Endothelial cell of umbilical vein (primary cell): ENCODE results near the gene HUWE1. TPM values are rescaled to one million over a fixed set of nuclear protein-coding genes. Genes with fewer than 3 reads are reported as not detected.

Experiments used
- BruUV-seq: library from RNA; stranded (reverse); fragments of 400-500 nt; replicated peaks from 2 replicates; lab custom pipeline; 2021; lab: Mats Ljungman, UMichigan
- CTCF ChIA-PET: fragments of 300-600, 350-600 bp; sonication (Branson Sonifier 250); formaldehyde crosslinking; loops from one replicate; lab custom pipeline; 2021; ENCODE audit warnings: antibody characterized with exemption, inconsistent platforms; lab: Charles Lee
- POLR2A ChIA-PET: fragments of 300-600, 350-600 bp; sonication (Branson Sonifier 250); formaldehyde crosslinking; loops from one replicate; lab custom pipeline; 2021; ENCODE audit warnings: antibody characterized with exemption, inconsistent platforms; lab: Charles Lee
- DNase-seq: peaks from one replicate; pipeline ENCODE4 v3.0.0-alpha.2; 2011; ENCODE audit warnings: low read depth, low spot score
- FAIRE-seq: peaks from 2 replicates; lab custom pipeline; 2011; peaks lifted over from hg19 to GRCh38; lab: Jason Lieb, UNC
- H2AFZ ChIP-seq: 2 replicates; pipeline ENCODE4 v1.6.0; 2012; ENCODE audit warnings: low read depth, low read length, control low read depth, inconsistent platforms
- H3K27ac ChIP-seq: 2 replicates; pipeline ENCODE4 v1.5.1; 2011; ENCODE audit warnings: low read depth, mild to moderate bottlenecking, control low read depth, low read length, moderate library complexity; ENCODE audit not compliant: insufficient read depth
- H3K27me3 ChIP-seq, 2 experiments: 2 replicates each; pipeline versions ENCODE4 v1.6.0 to v1.6.1; 2011; ENCODE audit warnings: low read length in 2 of 2, mixed read lengths in 1 of 2; ENCODE audit not compliant: control insufficient read depth in 2 of 2, insufficient read depth in 2 of 2
- H3K36me3 ChIP-seq, 2 experiments: 2 replicates in 1 of 2; 3 replicates in 1 of 2; pipeline ENCODE4 v1.5.1; 2011; ENCODE audit warnings: low read length in 2 of 2, mild to moderate bottlenecking in 1 of 2, moderate library complexity in 1 of 2; ENCODE audit not compliant: control insufficient read depth in 2 of 2, insufficient read depth in 2 of 2; ENCODE audit errors: extremely low read depth in 1 of 2
- H3K4me1 ChIP-seq: 3 replicates; pipeline ENCODE4 v1.5.1; 2011; ENCODE audit warnings: mild to moderate bottlenecking, low read length; ENCODE audit not compliant: control insufficient read depth, insufficient read depth; ENCODE audit errors: extremely low read depth
- H3K4me2 ChIP-seq: 2 replicates; pipeline ENCODE4 v1.6.1; 2011; ENCODE audit warnings: low read length, control low read depth, mixed read lengths; ENCODE audit not compliant: insufficient read depth
- H3K4me3 ChIP-seq, 3 experiments: fragments of 200-600 bp in 1 of 3; sonication (generic), shearing (Covaris generic) in 1 of 3; replicated peaks in 1 of 3; 2 replicates each; pipeline ENCODE4 v1.5.1; 2011 to 2016; ENCODE audit warnings: control low read depth in 3 of 3, low read length in 3 of 3, mild to moderate bottlenecking in 2 of 3, inconsistent platforms in 1 of 3, low read depth in 1 of 3, moderate library complexity in 1 of 3; ENCODE audit not compliant: insufficient read depth in 1 of 3
- H3K79me2 ChIP-seq: 2 replicates; pipeline ENCODE4 v1.6.0; 2012; ENCODE audit warnings: low read length, inconsistent platforms; ENCODE audit not compliant: control insufficient read depth, insufficient read depth
- H3K9ac ChIP-seq: replicated peaks from 2 replicates; pipeline ENCODE3; 2011; ENCODE audit warnings: low read length, control low read depth; ENCODE audit not compliant: insufficient read depth; ENCODE audit errors: extremely low read depth
- H3K9me1 ChIP-seq: replicated peaks from 3 replicates; pipeline ENCODE4 v1.6.0; 2011; ENCODE audit warnings: mild to moderate bottlenecking, low read length; ENCODE audit not compliant: control insufficient read depth, insufficient read depth; ENCODE audit errors: extremely low read depth
- H3K9me3 ChIP-seq: replicated peaks from 2 replicates; pipeline ENCODE4 v1.5.1; 2012; ENCODE audit warnings: low read length, inconsistent platforms; ENCODE audit not compliant: control insufficient read depth, insufficient read depth
- H4K20me1 ChIP-seq: replicated peaks from 2 replicates; pipeline ENCODE3; 2011; ENCODE audit warnings: mild to moderate bottlenecking, low read length; ENCODE audit not compliant: control insufficient read depth, insufficient read depth; ENCODE audit errors: extremely low read depth
- EZH2 ChIP-seq: IDR thresholded peaks from 2 replicates; pipeline ENCODE4 v1.6.1; 2012; ENCODE audit warnings: borderline replicate concordance, low read depth, mild to moderate bottlenecking, moderate library complexity, low read length, inconsistent platforms; ENCODE audit not compliant: severe bottlenecking
- FOS ChIP-seq: IDR thresholded peaks from 2 replicates; pipeline ENCODE4 v1.6.1; 2011; ENCODE audit warnings: mild to moderate bottlenecking, low read length, moderate library complexity, borderline replicate concordance; ENCODE audit not compliant: insufficient read depth
- GATA2 ChIP-seq: IDR thresholded peaks from 2 replicates; pipeline ENCODE4 v1.7.0; 2011; ENCODE audit warnings: low read depth, mild to moderate bottlenecking, moderate library complexity, mixed read lengths, low read length; ENCODE audit not compliant: insufficient read length, insufficient read depth
- JUN ChIP-seq: IDR thresholded peaks from 2 replicates; pipeline ENCODE4 v1.6.1; 2011; ENCODE audit warnings: borderline replicate concordance, low read depth; ENCODE audit not compliant: insufficient read length, insufficient read depth
- MYC ChIP-seq: IDR thresholded peaks from one replicate; pipeline ENCODE4 v1.6.1; 2011; ENCODE audit warnings: mild to moderate bottlenecking, low read depth, low read length
- POLR2A ChIP-seq: IDR thresholded peaks from 2 replicates; pipeline ENCODE4 v1.6.1; 2012; ENCODE audit warnings: low read depth, mild to moderate bottlenecking, control low read depth, low read length
- POLR2AphosphoS5 ChIP-seq: IDR thresholded peaks from 2 replicates; pipeline ENCODE4 v1.6.1; 2012; ENCODE audit warnings: low read depth, mild to moderate bottlenecking, control low read depth, low read length, moderate library complexity; ENCODE audit not compliant: insufficient read depth
- dilution Hi-C: fragments of 300-500 bp; cut with MboI; formaldehyde crosslinking; loops from one replicate; pipeline ENCODE4 v1.15.0; 2019; ENCODE audit warnings: low sequenced_read_pairs; ENCODE audit not compliant: extremely low pct_ligation_motif_present
- intact Hi-C: fragments of 100-400 bp; cut with micrococcal nuclease; formaldehyde crosslinking; loops from one replicate; pipeline ENCODE4 v1.10.0; 2022
- polyA plus RNA-seq, 4 experiments: library from polyadenylated mRNA; depleted of rRNA in 3 of 4; stranded (reverse) in 3 of 4; unstranded in 1 of 4; fragments of >200 nt; gene quantifications; 2 replicates each; pipeline versions ENCODE4 v1.2.1 to v1.2.3, GENCODE V29; 2011 to 2012; ENCODE audit warnings: missing spikeins in 1 of 4
- total RNA-seq: library from RNA; stranded (reverse); gene quantifications from 2 replicates; pipeline ENCODE4 v1.2.3, GENCODE V29; 2021
- TF ChIP-seq, protein P1 (sequence below), 2 donors: IDR thresholded peaks; 1 replicate in 1 of 2; 2 replicates in 1 of 2; pipeline ENCODE4 v1.5.1; 2011; ENCODE audit warnings: low read length in 2 of 2, mild to moderate bottlenecking in 2 of 2, moderate library complexity in 2 of 2, control low read depth in 1 of 2, inconsistent platforms in 1 of 2, low read depth in 1 of 2; ENCODE audit not compliant: insufficient read depth in 1 of 2; ENCODE audit errors: extremely low read depth in 1 of 2
- TF ChIP-seq, protein P2 (sequence below): IDR thresholded peaks from 2 replicates; pipeline ENCODE4 v1.6.1; 2011; ENCODE audit not compliant: insufficient read depth, insufficient read length

The HUWE1 gene
- total and polyA plus RNA-seq, 2 donors (not counting 3 experiments of a cell fraction or from before 2014, with no cell fraction given): 66.6 to 210 TPM

DNA sequence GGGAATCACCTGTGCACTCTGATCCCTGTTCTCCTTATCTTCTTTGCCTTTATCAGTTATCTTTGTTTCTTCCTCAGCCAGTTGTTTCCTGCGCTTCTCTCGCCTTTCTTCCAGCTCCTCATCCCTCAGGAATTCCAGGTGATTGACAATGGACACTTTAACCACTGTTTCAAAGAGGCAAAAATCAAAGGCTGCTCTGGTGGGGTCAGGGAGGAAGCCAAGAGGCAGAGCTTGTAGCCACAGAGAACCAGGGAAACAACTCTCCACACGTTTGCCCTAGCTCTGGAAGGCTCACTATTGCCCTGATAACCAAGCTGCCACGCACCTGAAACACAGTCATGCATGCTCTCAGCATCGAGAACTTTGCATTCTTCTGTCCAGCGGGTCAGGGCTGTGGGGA is 127.9 kb downstream of the HUWE1 start:
- FAIRE-seq: no peak

More for the DNA sequence above, 127.9 kb downstream of the HUWE1 start:
- H3K9me3 ChIP-seq: no peaks in the 10 kb centered on the region
- no peaks in the 10 kb centered on the region for H3K9me1 ChIP-seq
- H4K20me1 ChIP-seq: no peaks in the 10 kb centered on the region
- no TSS peak for BruUV-seq
- no peak for DNase-seq
- H2AFZ ChIP-seq: no peak overlapping the region
- H3K4me2 ChIP-seq: no peak overlapping the region
- no peaks in the 10 kb centered on the region for H3K4me1 ChIP-seq
- no peak overlapping the region for H3K4me3 ChIP-seq
- peaks cover 25 to 36% of the 10 kb centered on the region in 2 experiments for H3K36me3 ChIP-seq
- no peaks in the 10 kb centered on the region for H3K27me3 ChIP-seq
- dilution Hi-C loops (no loop called here), intact Hi-C loops (no loop called here)
- H3K9ac ChIP-seq: no peak overlapping the region
- H3K79me2 ChIP-seq: no peaks in the 10 kb centered on the region
- no peak overlapping the region for H3K27ac ChIP-seq
- TF ChIP-seq GATA2: no peak
- no peak for TF ChIP-seq POLR2A
- TF ChIP-seq JUN: no peak
- TF ChIP-seq EZH2: no peak
- no peak for TF ChIP-seq POLR2AphosphoS5
- TF ChIP-seq, protein P1, sequence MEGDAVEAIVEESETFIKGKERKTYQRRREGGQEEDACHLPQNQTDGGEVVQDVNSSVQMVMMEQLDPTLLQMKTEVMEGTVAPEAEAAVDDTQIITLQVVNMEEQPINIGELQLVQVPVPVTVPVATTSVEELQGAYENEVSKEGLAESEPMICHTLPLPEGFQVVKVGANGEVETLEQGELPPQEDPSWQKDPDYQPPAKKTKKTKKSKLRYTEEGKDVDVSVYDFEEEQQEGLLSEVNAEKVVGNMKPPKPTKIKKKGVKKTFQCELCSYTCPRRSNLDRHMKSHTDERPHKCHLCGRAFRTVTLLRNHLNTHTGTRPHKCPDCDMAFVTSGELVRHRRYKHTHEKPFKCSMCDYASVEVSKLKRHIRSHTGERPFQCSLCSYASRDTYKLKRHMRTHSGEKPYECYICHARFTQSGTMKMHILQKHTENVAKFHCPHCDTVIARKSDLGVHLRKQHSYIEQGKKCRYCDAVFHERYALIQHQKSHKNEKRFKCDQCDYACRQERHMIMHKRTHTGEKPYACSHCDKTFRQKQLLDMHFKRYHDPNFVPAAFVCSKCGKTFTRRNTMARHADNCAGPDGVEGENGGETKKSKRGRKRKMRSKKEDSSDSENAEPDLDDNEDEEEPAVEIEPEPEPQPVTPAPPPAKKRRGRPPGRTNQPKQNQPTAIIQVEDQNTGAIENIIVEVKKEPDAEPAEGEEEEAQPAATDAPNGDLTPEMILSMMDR (IDR thresholded peaks at IDR 0.05; ENCODE audit: extremely low read depth in 1 of 2, insufficient read depth in 1 of 2, low read depth in 1 of 2, low read length in 2 of 2): no peak
- no peak for TF ChIP-seq FOS
- TF ChIP-seq, protein P2, sequence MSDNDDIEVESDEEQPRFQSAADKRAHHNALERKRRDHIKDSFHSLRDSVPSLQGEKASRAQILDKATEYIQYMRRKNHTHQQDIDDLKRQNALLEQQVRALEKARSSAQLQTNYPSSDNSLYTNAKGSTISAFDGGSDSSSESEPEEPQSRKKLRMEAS: no peak
- no peak for TF ChIP-seq MYC
- ChIA-PET CTCF (no interaction called here), POLR2A (no interaction called here)
